Tibial nerve (tissue), 3 donors: Measurements from ENCODE around the gene BPIFB3.

Experiments used
- CTCF ChIP-seq, 5 experiments: fragments of 200-600 bp in 3 of 5; fragments of 450-650 bp in 2 of 5; sonication (generic) in 3 of 5; IDR thresholded peaks; one replicate each; pipeline ENCODE4 v1.5.1; 2016 to 2019; ENCODE audit warnings: antibody characterized with exemption in 5 of 5, mild to moderate bottlenecking in 3 of 5, moderate library complexity in 2 of 5
- POLR2A ChIP-seq, 2 donors: fragments of 450-650 bp; IDR thresholded peaks; one replicate each; pipeline ENCODE4 v1.6.1; 2017; ENCODE audit warnings: antibody characterized with exemption in 2 of 2, mild to moderate bottlenecking in 2 of 2, moderate library complexity in 2 of 2

GRCh38 chr20:33068251-33068939 lies 14.7 kb downstream of the BPIFB3 start:
- TF ChIP-seq CTCF (IDR thresholded peaks at IDR 0.05) = no peak
- TF ChIP-seq POLR2A (IDR thresholded peaks at IDR 0.05) = no peak
